GM12878 (cell line): ENCODE measurements around the gene CYP3A7.

Experiments
- TF ChIP-seq, protein P1 (sequence below): IDR thresholded peaks from 2 replicates; pipeline ENCODE4 v1.6.1; 2011; ENCODE audit warnings: low read depth, low read length, improper control_type of control experiment, borderline replicate concordance
- TF ChIP-seq, protein P2 (sequence below): fragments of 450-650 bp; IDR thresholded peaks from 2 replicates; pipeline ENCODE4 v1.6.1; 2016; ENCODE audit warnings: mild to moderate bottlenecking, moderate library complexity, borderline replicate concordance

- TF ChIP-seq, protein P1, sequence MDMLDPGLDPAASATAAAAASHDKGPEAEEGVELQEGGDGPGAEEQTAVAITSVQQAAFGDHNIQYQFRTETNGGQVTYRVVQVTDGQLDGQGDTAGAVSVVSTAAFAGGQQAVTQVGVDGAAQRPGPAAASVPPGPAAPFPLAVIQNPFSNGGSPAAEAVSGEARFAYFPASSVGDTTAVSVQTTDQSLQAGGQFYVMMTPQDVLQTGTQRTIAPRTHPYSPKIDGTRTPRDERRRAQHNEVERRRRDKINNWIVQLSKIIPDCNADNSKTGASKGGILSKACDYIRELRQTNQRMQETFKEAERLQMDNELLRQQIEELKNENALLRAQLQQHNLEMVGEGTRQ: no peak
- TF ChIP-seq, protein P2, sequence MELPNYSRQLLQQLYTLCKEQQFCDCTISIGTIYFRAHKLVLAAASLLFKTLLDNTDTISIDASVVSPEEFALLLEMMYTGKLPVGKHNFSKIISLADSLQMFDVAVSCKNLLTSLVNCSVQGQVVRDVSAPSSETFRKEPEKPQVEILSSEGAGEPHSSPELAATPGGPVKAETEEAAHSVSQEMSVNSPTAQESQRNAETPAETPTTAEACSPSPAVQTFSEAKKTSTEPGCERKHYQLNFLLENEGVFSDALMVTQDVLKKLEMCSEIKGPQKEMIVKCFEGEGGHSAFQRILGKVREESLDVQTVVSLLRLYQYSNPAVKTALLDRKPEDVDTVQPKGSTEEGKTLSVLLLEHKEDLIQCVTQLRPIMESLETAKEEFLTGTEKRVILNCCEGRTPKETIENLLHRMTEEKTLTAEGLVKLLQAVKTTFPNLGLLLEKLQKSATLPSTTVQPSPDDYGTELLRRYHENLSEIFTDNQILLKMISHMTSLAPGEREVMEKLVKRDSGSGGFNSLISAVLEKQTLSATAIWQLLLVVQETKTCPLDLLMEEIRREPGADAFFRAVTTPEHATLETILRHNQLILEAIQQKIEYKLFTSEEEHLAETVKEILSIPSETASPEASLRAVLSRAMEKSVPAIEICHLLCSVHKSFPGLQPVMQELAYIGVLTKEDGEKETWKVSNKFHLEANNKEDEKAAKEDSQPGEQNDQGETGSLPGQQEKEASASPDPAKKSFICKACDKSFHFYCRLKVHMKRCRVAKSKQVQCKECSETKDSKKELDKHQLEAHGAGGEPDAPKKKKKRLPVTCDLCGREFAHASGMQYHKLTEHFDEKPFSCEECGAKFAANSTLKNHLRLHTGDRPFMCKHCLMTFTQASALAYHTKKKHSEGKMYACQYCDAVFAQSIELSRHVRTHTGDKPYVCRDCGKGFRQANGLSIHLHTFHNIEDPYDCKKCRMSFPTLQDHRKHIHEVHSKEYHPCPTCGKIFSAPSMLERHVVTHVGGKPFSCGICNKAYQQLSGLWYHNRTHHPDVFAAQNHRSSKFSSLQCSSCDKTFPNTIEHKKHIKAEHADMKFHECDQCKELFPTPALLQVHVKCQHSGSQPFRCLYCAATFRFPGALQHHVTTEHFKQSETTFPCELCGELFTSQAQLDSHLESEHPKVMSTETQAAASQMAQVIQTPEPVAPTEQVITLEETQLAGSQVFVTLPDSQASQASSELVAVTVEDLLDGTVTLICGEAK: no peak
These were observed 57.9 kb downstream of the CYP3A7 start for GRCh38 chr7:99677013-99677647.
